IMR-90 (cell line): ENCODE measurements around the gene PLEKHB1.

Experiments
- SMC3 ChIP-seq: fragments of 150-350 bp; IDR thresholded peaks from 2 replicates; pipeline ENCODE4 v1.6.1; 2016; ENCODE audit warnings: low read depth, mild to moderate bottlenecking, antibody characterized with exemption, low read length, moderate library complexity
- TF ChIP-seq, protein P1 (sequence below): conservative IDR thresholded peaks from 2 replicates; pipeline ENCODE4 v1.5.1; 2012; ENCODE audit warnings: mild to moderate bottlenecking, low read depth, low read length, improper control_type of control experiment

DNA sequence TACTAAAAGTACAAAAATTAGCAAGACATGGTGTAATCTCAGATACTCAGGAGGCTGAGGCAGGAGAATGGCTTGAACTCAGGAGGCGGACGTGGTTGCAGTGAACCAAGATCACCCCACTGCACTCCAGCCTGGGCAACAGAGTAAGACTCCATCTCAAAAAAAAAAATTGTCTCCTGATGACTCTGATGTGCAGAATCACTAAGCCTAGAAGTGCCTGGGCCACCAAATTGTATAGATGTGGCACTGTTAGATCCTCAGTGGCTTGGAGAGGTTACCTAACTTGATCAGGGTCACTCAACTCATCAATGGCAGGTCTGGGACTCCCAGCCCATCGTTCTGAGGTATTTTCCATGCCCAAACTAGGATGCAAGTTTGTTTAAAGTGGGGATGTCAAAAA is 10.6 kb downstream of the PLEKHB1 start:
- TF ChIP-seq, protein P1, sequence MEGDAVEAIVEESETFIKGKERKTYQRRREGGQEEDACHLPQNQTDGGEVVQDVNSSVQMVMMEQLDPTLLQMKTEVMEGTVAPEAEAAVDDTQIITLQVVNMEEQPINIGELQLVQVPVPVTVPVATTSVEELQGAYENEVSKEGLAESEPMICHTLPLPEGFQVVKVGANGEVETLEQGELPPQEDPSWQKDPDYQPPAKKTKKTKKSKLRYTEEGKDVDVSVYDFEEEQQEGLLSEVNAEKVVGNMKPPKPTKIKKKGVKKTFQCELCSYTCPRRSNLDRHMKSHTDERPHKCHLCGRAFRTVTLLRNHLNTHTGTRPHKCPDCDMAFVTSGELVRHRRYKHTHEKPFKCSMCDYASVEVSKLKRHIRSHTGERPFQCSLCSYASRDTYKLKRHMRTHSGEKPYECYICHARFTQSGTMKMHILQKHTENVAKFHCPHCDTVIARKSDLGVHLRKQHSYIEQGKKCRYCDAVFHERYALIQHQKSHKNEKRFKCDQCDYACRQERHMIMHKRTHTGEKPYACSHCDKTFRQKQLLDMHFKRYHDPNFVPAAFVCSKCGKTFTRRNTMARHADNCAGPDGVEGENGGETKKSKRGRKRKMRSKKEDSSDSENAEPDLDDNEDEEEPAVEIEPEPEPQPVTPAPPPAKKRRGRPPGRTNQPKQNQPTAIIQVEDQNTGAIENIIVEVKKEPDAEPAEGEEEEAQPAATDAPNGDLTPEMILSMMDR, result no peak
- no peak for TF ChIP-seq SMC3
